CD4-positive, alpha-beta T cell treated with Interleukin-2 at 100 ng/mL for 4 hours (primary cell): Measurements from ENCODE around the gene BLOC1S5.
"Not testable (repeated sequence)": the region's sequence is repeated elsewhere in the genome, so short reads cannot be mapped to it uniquely, and the experiment has no call there.

Experiments
- DNase-seq: peaks from one replicate; pipeline ENCODE4 v3.0.0-alpha.2; 2020; ENCODE audit warnings: low spot score

BLOC1S5 gene

GRCh38 chr6:8082572-8082953, 18.4 kb upstream of the BLOC1S5 start:
- no peak for DNase-seq

DNA sequence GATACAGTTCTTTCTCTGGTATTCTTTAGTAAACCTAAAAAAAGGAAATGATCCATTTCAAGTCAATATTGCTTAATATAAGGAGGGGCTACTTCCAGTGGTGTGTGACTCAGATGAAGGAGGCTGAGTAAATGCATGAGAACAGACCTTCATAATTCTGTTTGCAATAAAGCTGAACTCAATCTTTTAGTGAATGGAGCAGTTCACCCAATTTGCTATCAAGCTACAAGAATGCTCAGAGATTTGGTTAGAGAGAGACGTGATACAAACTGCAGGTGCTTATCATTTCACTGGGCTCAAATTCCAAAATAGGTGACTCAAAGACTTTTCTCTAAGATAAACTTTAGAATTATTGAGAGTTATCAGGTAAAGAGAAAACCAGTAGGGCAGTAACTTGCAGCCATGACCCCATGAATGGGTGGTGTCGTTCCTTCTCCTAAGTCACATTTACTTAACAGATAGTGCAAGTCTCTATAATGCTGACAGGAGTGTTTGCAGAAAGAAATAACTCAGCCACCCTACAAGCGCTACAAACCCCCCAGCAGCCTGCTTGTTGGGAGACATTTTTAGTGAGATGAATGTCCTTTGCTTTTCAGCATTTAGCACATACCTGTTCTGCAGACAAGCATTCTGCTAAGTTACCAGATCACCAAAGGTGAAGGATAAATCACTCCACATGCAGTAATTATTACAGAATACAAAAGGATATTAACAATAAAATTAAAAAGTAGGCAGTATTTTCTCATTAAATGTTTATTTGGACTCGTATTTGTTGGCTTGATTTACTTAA, 16.4 kb upstream of the BLOC1S5 start:
- no peak for DNase-seq

DNA sequence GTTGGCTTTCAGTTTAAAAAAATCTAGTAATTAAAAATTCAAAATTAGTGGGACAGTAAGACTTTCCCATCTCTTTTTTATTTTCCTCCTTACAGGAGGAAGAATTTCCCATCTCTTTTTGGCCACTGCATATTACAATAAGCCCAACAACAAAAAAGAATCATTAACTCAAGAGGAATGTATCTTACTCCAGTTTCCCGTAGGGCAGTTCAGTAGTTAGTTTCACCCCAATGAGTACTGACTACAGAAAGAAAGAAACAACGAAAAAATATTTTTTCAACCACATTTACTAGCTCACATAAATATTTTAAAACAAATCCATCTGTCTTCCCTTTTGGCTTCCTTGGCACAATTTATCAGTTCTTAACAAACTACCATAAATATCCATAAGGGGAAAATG, 14.9 kb upstream of the BLOC1S5 start:
- DNase-seq, result no peak

DNA sequence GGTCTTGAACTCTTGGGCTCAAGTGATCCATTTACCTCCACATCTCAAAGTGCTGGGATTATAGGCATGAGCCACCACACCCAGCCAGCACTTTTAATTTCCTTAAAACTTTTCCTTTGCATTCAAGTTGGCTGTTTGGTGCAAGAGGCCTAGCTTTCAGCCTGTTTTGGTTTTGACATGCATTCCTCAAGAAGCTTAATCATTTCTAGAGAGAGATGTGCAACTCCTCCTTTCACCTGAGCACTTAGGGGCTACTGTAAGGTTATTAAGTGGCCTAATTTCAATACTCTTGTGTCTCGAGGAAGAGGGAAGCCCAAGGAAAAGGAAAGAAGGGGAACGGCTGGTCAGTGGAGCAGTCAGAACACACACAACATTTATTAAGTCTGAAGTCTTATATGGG, 13.8 kb upstream of the BLOC1S5 start:
- DNase-seq, result no peak

DNA sequence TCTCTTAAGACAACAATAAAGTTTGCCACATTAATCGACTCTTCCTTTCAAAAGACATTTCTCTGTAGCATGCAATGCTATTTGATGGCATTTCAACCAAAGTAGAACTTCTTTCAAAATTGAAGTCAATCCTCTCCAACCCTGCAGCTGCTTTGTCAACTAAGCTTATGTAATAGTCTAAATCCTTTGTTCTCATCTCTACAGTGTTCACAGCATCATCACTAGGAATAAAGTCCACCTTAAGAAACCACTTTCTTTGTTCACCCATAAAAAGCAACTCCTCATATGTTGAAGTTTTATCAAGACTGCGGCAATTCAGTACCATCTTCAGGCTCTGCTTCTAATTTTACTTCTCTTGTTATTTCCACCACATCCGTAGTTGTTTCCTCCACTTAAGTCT, 11.5 kb upstream of the BLOC1S5 start:
- DNase-seq, result no peak

GRCh38 chr6:8075185-8075584, 11.0 kb upstream of the BLOC1S5 start:
- DNase-seq, result no peak

DNA sequence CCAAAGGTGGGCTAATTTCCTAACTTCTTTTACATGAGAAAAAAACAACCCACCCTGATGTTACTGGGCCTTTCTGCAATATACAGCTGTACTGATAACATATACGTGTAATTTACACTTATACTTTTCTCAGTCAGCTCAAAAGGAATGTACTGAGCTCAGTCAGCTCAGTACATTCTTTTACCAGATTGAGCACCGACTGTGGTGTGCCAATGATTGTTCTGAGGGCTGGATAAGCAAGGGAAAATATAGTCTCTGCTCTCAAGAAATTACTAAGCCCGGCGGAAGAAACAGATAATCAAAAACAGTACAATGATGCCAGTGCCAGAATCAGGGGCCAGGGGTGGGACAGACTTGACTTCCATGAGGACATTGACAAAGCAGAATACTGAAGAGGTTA, 10.0 kb upstream of the BLOC1S5 start:
- DNase-seq, result no peak

- no peak for DNase-seq
These were observed 9.6 kb upstream of the BLOC1S5 start for GRCh38 chr6:8073758-8074157.

DNA sequence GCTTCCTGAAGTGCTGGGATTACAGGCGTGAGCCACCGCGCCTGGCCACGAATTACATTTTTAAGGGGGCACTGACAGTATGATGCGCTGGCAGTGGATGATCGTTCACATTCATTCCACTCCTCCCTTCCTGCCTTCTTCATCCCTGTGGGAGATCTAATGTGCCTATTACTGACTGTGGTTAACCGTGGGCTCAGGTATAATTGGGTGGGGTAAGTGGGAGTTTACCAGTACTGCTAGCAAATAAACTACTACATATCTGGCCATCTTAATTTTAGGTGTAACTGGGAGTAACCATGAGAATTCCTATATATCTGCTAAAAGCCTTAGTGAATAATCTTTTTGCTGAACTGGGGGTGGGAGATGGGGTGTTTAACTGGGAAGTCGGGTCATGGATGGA, 6.5 kb upstream of the BLOC1S5 start:
- DNase-seq, result no peak

DNA sequence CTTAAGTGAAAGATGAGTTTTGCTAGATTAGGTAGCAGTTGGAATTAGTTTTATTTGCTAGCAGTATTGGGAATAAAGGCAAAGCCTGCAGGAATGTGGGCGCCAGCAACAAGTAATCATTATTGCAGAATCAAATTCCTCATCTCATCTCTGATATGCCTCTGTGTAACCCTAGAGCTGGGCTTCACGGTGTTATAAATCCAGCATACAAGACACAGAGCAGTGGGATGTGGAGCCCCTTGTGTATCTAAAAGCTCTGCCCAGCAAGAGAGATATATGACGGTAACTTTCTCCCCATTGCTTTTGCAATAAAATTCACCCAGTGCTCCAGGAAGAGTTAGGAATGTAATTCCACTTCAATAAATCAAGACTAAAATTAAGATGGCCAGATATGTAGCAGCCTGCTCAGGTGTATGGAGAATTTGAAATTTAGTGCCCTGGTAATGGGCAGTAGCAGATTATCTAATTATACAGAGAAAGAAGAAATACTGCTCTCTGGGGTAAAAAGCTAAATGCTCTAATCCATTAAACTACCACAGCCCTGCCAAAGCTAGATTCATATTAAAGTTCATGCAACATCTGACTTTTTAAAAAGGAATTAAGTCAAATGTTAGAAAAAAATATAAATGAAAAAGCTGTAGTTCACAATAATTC, 5.6 kb upstream of the BLOC1S5 start:
- DNase-seq, result no peak

GRCh38 chr6:8069151-8069550, 5.0 kb upstream of the BLOC1S5 start:
- no peak for DNase-seq

GRCh38 chr6:8066108-8066507, 1.9 kb upstream of the BLOC1S5 start:
- DNase-seq, result no peak

DNA sequence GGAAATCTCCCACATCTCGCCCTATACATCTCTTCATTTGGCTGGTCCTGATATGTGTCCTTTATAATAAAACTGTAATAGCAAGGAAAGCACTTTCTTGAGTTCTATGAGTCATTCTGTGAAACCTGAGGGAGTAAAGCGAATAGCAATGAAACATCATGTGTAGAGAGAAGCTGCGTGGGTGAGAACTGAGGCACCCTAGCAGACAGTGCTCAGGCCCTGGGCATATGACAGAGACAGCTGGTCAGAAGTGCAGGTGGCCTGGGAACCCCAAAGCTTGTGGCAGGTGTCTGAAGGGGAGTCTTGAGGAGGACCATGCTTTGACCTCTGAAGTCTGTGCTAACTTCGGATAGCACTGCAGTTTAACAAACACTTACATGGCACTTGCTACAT, 1.3 kb upstream of the BLOC1S5 start:
- no peak for DNase-seq

DNA sequence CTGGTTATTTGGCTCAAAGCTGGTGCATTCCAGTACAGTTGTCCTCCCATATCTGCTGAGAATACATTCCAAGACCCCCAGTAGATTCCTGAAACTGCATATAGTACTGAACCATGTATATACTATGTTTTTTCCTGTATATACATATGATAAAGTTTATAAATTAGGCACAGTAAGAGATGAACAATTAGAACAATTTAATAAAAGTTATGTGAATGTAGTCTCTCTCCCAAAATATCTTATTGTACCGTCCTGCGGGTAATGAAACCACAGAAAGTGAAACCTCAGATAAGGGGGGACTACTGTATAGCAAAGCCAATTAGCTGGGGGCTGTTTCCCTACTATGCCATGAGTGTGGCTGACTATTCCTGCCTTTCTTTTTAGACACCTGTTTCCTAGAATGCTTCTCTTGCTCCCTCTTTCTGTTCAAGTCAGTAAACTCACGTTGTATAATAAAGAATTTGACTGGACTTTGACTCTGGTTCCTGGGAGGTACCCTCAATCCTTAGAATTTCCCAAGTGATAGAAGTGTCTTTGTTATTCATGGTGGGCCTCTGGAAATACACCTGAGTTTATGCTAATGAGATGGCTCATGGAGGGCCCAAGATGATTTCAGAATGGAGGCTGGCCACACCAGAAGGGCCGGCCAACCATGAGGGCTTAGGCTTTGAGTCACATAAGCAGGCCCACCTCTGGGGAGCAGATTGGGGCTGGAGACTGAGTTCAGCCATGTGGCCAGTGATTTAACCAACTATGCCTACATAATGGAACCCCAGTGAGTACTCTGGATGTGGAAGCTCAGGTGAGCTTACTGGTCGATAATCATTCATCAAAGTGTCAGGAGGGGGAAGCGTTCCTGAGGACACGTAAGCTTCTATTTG, 689 bp upstream of the BLOC1S5 start:
- no peak for DNase-seq

GRCh38 chr6:8061736-8062135, 2.5 kb downstream of the BLOC1S5 start:
- no peak for DNase-seq

DNA sequence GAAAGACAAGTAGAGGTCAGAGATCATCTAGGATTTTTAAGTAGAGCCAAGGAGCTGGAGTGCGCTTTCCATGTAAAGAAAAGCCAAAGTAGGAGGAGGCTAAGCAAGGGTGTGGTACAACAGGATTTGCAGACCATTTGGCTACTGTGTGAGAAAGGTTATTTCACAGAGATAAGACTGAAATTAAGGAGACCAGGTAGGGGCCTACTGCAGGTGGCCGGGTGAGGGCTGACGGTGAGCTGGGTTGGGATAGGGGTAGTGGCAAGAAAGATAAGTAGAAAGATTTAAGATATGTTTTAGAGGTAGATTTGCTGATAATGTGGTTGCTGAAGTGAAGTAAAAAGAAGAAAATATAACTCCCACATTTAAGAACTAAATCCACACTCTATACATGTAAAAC, 3.8 kb downstream of the BLOC1S5 start:
- no peak for DNase-seq

GRCh38 chr6:8059129-8059528, 5.1 kb downstream of the BLOC1S5 start:
- DNase-seq, result no peak

DNA sequence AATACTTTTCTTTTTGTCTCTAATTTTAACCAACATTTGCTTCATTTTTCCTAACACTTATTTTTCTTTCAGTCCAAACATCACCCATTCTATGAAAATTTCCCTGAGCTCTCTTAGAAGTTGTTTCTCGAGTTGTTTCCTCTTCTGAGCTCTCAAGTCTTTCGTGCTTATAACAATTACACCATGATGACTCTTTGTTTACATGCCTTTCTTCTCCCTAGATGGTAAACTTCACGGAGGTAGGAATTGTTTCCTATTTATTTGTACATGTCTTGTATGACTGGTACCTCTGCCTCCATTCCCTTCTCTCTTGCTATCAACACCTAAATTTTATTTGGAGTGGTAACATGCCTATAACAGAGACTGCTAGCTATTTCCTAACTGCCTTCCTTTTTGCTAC, 6.4 kb downstream of the BLOC1S5 start:
- DNase-seq, result no peak

GRCh38 chr6:8057263-8057662, 6.9 kb downstream of the BLOC1S5 start:
- no peak for DNase-seq

DNA sequence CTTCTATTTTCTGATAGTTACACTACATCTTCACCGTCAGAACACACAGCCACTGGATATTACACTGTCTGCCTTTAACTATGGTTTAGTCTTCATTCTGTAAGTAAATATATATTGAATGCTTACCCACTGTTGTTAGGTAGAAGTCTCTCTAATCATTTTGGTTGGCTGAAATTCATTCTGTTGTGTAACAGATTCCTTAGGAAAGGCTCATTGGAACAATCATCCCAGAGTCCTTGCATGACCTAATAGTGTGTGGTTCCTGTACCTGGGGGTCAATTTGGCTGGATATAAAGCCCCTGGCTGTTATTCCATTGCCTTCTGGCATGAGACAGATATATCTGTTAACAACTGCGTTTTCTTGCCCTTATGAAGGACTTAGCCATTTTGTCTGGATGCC, 9.9 kb downstream of the BLOC1S5 start:
- DNase-seq, result no peak

- no peak for DNase-seq
These were observed 16.5 kb downstream of the BLOC1S5 start for GRCh38 chr6:8047541-8048292.

DNA sequence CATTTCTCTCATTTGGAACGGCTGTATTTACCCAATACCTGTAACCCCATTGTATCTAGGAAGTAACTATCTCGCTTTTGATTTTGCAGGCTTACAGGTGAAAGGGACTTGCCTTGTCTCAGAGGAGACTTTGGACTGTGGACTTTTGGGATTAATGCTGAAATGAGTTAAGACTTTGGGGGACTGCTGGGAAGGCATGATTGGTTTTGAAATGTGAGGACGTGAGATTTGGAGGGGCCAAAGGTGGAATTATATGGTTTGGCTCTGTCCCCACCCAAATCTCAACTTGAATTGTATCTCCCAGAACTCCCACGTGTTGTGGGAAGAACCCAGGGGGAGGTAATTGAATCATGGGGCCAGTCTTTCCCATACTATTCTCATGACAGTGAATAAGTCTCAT, 18.4 kb downstream of the BLOC1S5 start:
- not testable (repeated sequence) for DNase-seq
